Measurements from ENCODE around the gene MTHFD2L. TPM values are rescaled to one million over a fixed set of nuclear protein-coding genes. Genes with fewer than 3 reads are reported as not detected.

MTHFD2L gene
- total and polyA plus RNA-seq, 2 of the 8 experiments (the other 6 are each of a cell fraction or from before 2014, with no cell fraction given): 5.4 to 15.0 TPM

GRCh38 chr4:74174421-74174820 lies 16.5 kb downstream of the MTHFD2L start:
- Histone ChIP-seq H3K4me1 (replicated peaks in 1 of 4; ENCODE audit: control insufficient read depth in 3 of 4, insufficient read depth in 4 of 4, low read length in 3 of 4) (no peaks in the 10 kb centered on the region), H3K56ac (replicated peaks; ENCODE audit: insufficient read length, low read depth, low read length) (no peak overlapping the region), H3K9ac (replicated peaks in 1 of 4; ENCODE audit: extremely low read depth in 1 of 4, low read depth in 3 of 4, low read length in 3 of 4) (no peak overlapping the region), H3K4ac (replicated peaks; ENCODE audit: insufficient read length, low read depth, low read length) (no peak overlapping the region), H2AFZ (ENCODE audit: low read length) (no peak overlapping the region), H3K27me3 (replicated peaks in 1 of 4; ENCODE audit: control insufficient read depth in 3 of 4, extremely low read depth in 1 of 4, insufficient read depth in 3 of 4, low read length in 3 of 4) (no peaks in the 10 kb centered on the region), H4K5ac (ENCODE audit: insufficient read length, low read depth, low read length) (no peak overlapping the region), H2BK12ac (ENCODE audit: low read depth, low read length) (no peak overlapping the region), H2AK5ac (ENCODE audit: low read depth, low read length) (no peak overlapping the region), H3K36me3 (ENCODE audit: control insufficient read depth in 2 of 4, insufficient read depth in 4 of 4, low read length in 3 of 4) (no peaks in the 10 kb centered on the region), H3K9me3 (ENCODE audit: insufficient read depth in 2 of 2, low read depth in 1 of 2, low read length in 1 of 2) (no peaks in the 10 kb centered on the region), H3K23me2 (ENCODE audit: low read depth, low read length) (no peaks in the 10 kb centered on the region), H2BK120ac (replicated peaks; ENCODE audit: low read depth, low read length) (no peak overlapping the region), H2BK5ac (ENCODE audit: low read depth, low read length) (no peak overlapping the region), H4K20me1 (replicated peaks in 1 of 2; ENCODE audit: control insufficient read depth in 1 of 2, insufficient read depth in 2 of 2, low read length in 2 of 2) (no peaks in the 10 kb centered on the region), H4K91ac (replicated peaks; ENCODE audit: insufficient read length, low read length) (no peak overlapping the region), H3K27ac (ENCODE audit: low read depth, low read length) (no peak overlapping the region), H3K4me2 (ENCODE audit: insufficient read depth in 1 of 2, low read depth in 2 of 2, low read length in 2 of 2) (no peak overlapping the region), H4K8ac (ENCODE audit: extremely low read depth, insufficient read depth, low read length) (no peak overlapping the region), H2BK20ac (ENCODE audit: low read length) (no peak overlapping the region), H2BK15ac (ENCODE audit: low read length) (no peak overlapping the region), H3K23ac (ENCODE audit: insufficient read length) (no peak overlapping the region), H3K18ac (ENCODE audit: extremely low read depth, low read length) (no peak overlapping the region), H3K79me2 (ENCODE audit: control insufficient read depth in 1 of 2, insufficient read depth in 2 of 2, low read length in 2 of 2) (no peaks in the 10 kb centered on the region), H3K14ac (ENCODE audit: insufficient read length) (no peak overlapping the region), H3K79me1 (ENCODE audit: low read depth, low read length) (no peaks in the 10 kb centered on the region), H3K4me3 (ENCODE audit: extremely low read depth in 1 of 4, insufficient read depth in 2 of 4, low read depth in 3 of 4, low read length in 4 of 4) (no peak overlapping the region)
- FAIRE-seq (no peak), DNase-seq (ENCODE audit: low read depth in 1 of 2, low spot score in 2 of 2) (no peak)
- POLR2A ChIA-PET (ENCODE audit: partially characterized antibody): interaction anchor here (1.0 to 1.1 kb wide), 2 partner anchors 15 to 17 kb away, joined by 3 read pairs; no protein-coding TSS in a partner anchor
- CTCF ChIA-PET (ENCODE audit: partially characterized antibody): interaction anchor here (0.6 kb wide), 1 partner anchor 833 kb away, joined by 3 read pairs; no protein-coding TSS in a partner anchor
- 95% methylated on average over 2 of the region's 2 CpGs; no CpG with 5 or more reads in 1 of the 2 experiments for WGBS, 2 experiments (ENCODE audit: extremely low coverage in 1 of 2, insufficient coverage in 1 of 2, insufficient read length in 1 of 2, insufficient replicate concordance in 2 of 2, low coverage in 1 of 2, low lambda C conversion rate in 2 of 2, missing lambda C conversion rate in 1 of 2)
- TF ChIP-seq EGR1 (IDR thresholded peaks at IDR 0.05; ENCODE audit: borderline replicate concordance, low read depth, low read length): no peak
- no peak for TF ChIP-seq POLR2AphosphoS5 (IDR thresholded peaks at IDR 0.05; ENCODE audit: low read depth, low read length)
- no peak for TF ChIP-seq ATF2 (IDR thresholded peaks at IDR 0.05; ENCODE audit: low read length)
- no peak for TF ChIP-seq TAF7 (optimal IDR thresholded peaks at IDR 0.05; ENCODE audit: borderline replicate concordance, low read depth, low read length)
- TF ChIP-seq CEBPB (IDR thresholded peaks at IDR 0.05; ENCODE audit: low read depth, low read length): no peak
- no peak for TF ChIP-seq SP2 (IDR thresholded peaks at IDR 0.05; ENCODE audit: low read length)
- TF ChIP-seq CTCF (IDR thresholded peaks at IDR 0.05; ENCODE audit: control extremely low read depth in 1 of 3, insufficient read depth in 1 of 3, low read depth in 1 of 3, low read length in 3 of 3): no peak
- no peak for TF ChIP-seq CREB1 (IDR thresholded peaks at IDR 0.05)

Measured in H1 (cell line).